A549 (cell line): ENCODE data around the gene RPN2. TPM values are rescaled to one million over a fixed set of nuclear protein-coding genes. Genes with fewer than 3 reads are reported as not detected.

Source experiments
- ATAC-seq, 2 experiments: fragments of 200-7000 bp in 1 of 2; fragments of >200 bp in 1 of 2; cut with Nextera tagmentation in 1 of 2; cut with Tn5 transposase in 1 of 2; 3 replicates each; pipeline versions ENCODE4 v1.8.0 to v1.9.1; 2018 to 2020; ENCODE audit warnings: mild to moderate bottlenecking in 1 of 2, moderate library complexity in 1 of 2
- CTCF ChIA-PET: fragments of 300-600 bp; sonication (Branson Sonifier 250); formaldehyde crosslinking; extraction: SDS; loops from one replicate; lab custom pipeline; 2021; ENCODE audit warnings: antibody characterized with exemption, inconsistent platforms; lab: Yijun Ruan, JAX
- POLR2A ChIA-PET: fragments of 350-600 bp; formaldehyde crosslinking; extraction: SDS; loops from one replicate; lab custom pipeline; 2021; ENCODE audit warnings: antibody characterized with exemption, inconsistent platforms; lab: Yijun Ruan, JAX
- DNase-seq, 2 experiments: peaks; one replicate each; pipeline versions ENCODE4 v3.0.0 to v3.0.0-alpha.2; 2011 to 2016; ENCODE audit warnings: low read depth in 1 of 2, low spot score in 1 of 2
- FAIRE-seq: peaks from 2 replicates; lab custom pipeline; 2011; peaks lifted over from hg19 to GRCh38; lab: Jason Lieb, UNC
- H3K27ac ChIP-seq, 2 experiments: fragments of >200 bp; sonication (Bioruptor Twin); formaldehyde crosslinking; 3 replicates each; pipeline ENCODE4 v1.5.1; 2016 to 2017
- H3K4me1 ChIP-seq: fragments of >200 bp; sonication (Bioruptor Twin); formaldehyde crosslinking; 3 replicates; pipeline ENCODE4 v1.6.1; 2016
- H3K4me2 ChIP-seq: fragments of >200 bp; sonication (Bioruptor Twin); formaldehyde crosslinking; 3 replicates; pipeline ENCODE4 v1.6.1; 2016
- H3K4me3 ChIP-seq: fragments of >200 bp; sonication (Bioruptor Twin); formaldehyde crosslinking; 3 replicates; pipeline ENCODE4 v1.5.1; 2016
- H3K9me3 ChIP-seq: fragments of >200 bp; sonication (Bioruptor Twin); formaldehyde crosslinking; 3 replicates; pipeline ENCODE4 v1.6.1; 2016
- BHLHE40 ChIP-seq: IDR thresholded peaks from 2 replicates; pipeline ENCODE4 v1.6.1; 2012; ENCODE audit warnings: low read depth, low read length, inconsistent platforms
- CBX8 ChIP-seq: fragments of 200-600 bp; sonication (generic); IDR thresholded peaks from 2 replicates; pipeline ENCODE4 v1.6.1; 2016
- CHD4 ChIP-seq: fragments of 200-600 bp; sonication (generic); IDR thresholded peaks from 2 replicates; pipeline ENCODE4 v1.6.1; 2016; ENCODE audit warnings: antibody characterized with exemption, mild to moderate bottlenecking, borderline replicate concordance
- EHMT2 ChIP-seq: fragments of 200-600 bp; sonication (generic); IDR thresholded peaks from 2 replicates; pipeline ENCODE4 v1.6.1; 2016; ENCODE audit warnings: antibody characterized with exemption, low read depth, mild to moderate bottlenecking, moderate library complexity
- EP300 ChIP-seq, 2 experiments: fragments of >200 bp; sonication (Bioruptor Twin); formaldehyde crosslinking; IDR thresholded peaks; 2 replicates in 1 of 2; 3 replicates in 1 of 2; pipeline ENCODE4 v1.6.1; 2016 to 2017
- FOSB ChIP-seq: fragments of 250-450 bp; sonication (Bioruptor Pico); IDR thresholded peaks from 2 replicates; pipeline ENCODE4 v1.5.0; 2020; ENCODE audit warnings: mild to moderate bottlenecking, moderate library complexity
- GATA3 ChIP-seq: IDR thresholded peaks from 2 replicates; pipeline ENCODE4 v1.6.1; 2012; ENCODE audit warnings: borderline replicate concordance
- HDAC2 ChIP-seq: fragments of 200-600 bp; sonication (generic); IDR thresholded peaks from 2 replicates; pipeline ENCODE4 v1.6.1; 2016
- HEYL ChIP-seq: fragments of 250-450 bp; sonication (Bioruptor Pico); IDR thresholded peaks from 2 replicates; pipeline ENCODE4 v1.8.0; 2021; ENCODE audit warnings: mild to moderate bottlenecking, moderate library complexity
- MAFK ChIP-seq: fragments of 450-650 bp; IDR thresholded peaks from 2 replicates; pipeline ENCODE4 v1.6.1; 2014; ENCODE audit not compliant: partially characterized antibody
- MAZ ChIP-seq: fragments of 150-350 bp; IDR thresholded peaks from 2 replicates; pipeline ENCODE4 v1.6.1; 2014; ENCODE audit warnings: antibody characterized with exemption, low read depth, low read length, borderline replicate concordance
- NPAS2 ChIP-seq: fragments of 250-450 bp; sonication (Bioruptor Pico); IDR thresholded peaks from 2 replicates; pipeline ENCODE4 v1.8.0; 2022; ENCODE audit warnings: mild to moderate bottlenecking, moderate library complexity, borderline replicate concordance
- PHF8 ChIP-seq: fragments of 200-600 bp; sonication (generic); IDR thresholded peaks from 2 replicates; pipeline ENCODE4 v1.6.1; 2016; ENCODE audit warnings: low read depth, mild to moderate bottlenecking, antibody characterized with exemption, moderate library complexity, borderline replicate concordance
- POLR2A ChIP-seq: IDR thresholded peaks from 2 replicates; pipeline ENCODE4 v1.6.1; 2012; ENCODE audit warnings: mild to moderate bottlenecking, low read length
- RARB ChIP-seq: fragments of 250-450 bp; sonication (Bioruptor Pico); IDR thresholded peaks from 2 replicates; pipeline ENCODE4 v1.8.0; 2021; ENCODE audit warnings: mild to moderate bottlenecking, moderate library complexity
- RCOR1 ChIP-seq: fragments of 150-350 bp; IDR thresholded peaks from 2 replicates; pipeline ENCODE4 v1.6.1; 2014; ENCODE audit warnings: antibody characterized with exemption, low read length, low read depth
- SMC3 ChIP-seq: fragments of >200 bp; sonication (Bioruptor Twin); formaldehyde crosslinking; IDR thresholded peaks from 3 replicates; pipeline ENCODE4 v1.6.1; 2018; ENCODE audit warnings: inconsistent platforms
- TP53 ChIP-seq: fragments of 250-450 bp; sonication (Bioruptor Pico); IDR thresholded peaks from 2 replicates; pipeline ENCODE4 v1.5.0; 2021; ENCODE audit warnings: mild to moderate bottlenecking, moderate library complexity
- ZC3H11A ChIP-seq: fragments of 450-650 bp; IDR thresholded peaks from 2 replicates; pipeline ENCODE4 v1.6.1; 2014; ENCODE audit warnings: antibody characterized with exemption, mild to moderate bottlenecking
- ZNF302 ChIP-seq: fragments of 250-450 bp; sonication (Bioruptor Pico); IDR thresholded peaks from 2 replicates; pipeline ENCODE4 v1.9.0; 2021; ENCODE audit warnings: inconsistent platforms, mild to moderate bottlenecking, moderate library complexity
- WGBS: methylation state at CpG from one replicate; pipeline ENCODE4 v1.1.6; 2017; ENCODE audit errors: missing lambda C conversion rate; 5-methylcytosine and 5-hydroxymethylcytosine counted together
- polyA plus RNA-seq, 4 experiments: library from polyadenylated mRNA; depleted of rRNA in 3 of 4; stranded (reverse); fragments of >200 nt; fragmentation: RNase III in 1 of 4; extraction: RNeasy Plus Mini Kit Qiagen cat#74134 plus additional on column Dnase treatment in 1 of 4; gene quantifications; 2 replicates in 3 of 4; 3 replicates in 1 of 4; pipeline ENCODE4 v1.2.3, GENCODE V29; 2011 to 2017
- TF ChIP-seq, protein P1 (sequence below): IDR thresholded peaks from 2 replicates; pipeline ENCODE4 v1.6.1; 2012; ENCODE audit warnings: low read depth, borderline replicate concordance
- TF ChIP-seq, protein P2 (sequence below): IDR thresholded peaks from 2 replicates; pipeline ENCODE4 v1.6.1; 2012
- TF ChIP-seq, protein P3 (sequence below): fragments of 250-450 bp; sonication (Bioruptor Pico); IDR thresholded peaks from 2 replicates; pipeline ENCODE4 v1.5.0; 2020; ENCODE audit warnings: low read depth, mild to moderate bottlenecking, moderate library complexity
- TF ChIP-seq, protein P4 (sequence below): fragments of >200 bp; sonication (Bioruptor Twin); formaldehyde crosslinking; IDR thresholded peaks from 3 replicates; pipeline ENCODE4 v1.6.1; 2016

RPN2 gene
- polyA plus RNA-seq, 2 of the 4 experiments (the other 2 are of a cell fraction) = 282 to 391 TPM

DNA sequence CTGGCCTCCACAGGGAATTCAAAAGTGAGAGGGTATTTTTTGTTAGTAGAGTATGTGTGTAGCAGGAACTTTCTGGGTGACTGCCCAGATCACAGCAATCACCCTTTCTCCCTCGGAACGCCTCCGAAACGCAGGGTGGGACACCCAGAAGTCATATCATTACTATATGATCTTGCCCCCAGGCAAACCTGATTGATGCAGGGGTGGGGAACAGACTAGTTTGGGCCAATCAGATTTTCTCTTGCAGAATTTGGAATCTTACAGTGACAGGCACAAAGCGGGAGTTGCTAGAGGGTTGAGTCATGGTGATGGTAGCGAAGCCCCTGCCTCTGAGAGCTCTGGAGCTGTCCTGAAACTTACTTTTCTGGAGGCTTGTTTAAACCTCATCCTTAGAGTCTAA lies 16.5 kb upstream of the RPN2 start:
- Histone ChIP-seq H3K9me3 (no peaks in the 10 kb centered on the region), H3K4me1 (no peaks in the 10 kb centered on the region), H3K4me2 (no peak overlapping the region), H3K27ac (no peak overlapping the region), H3K4me3 (no peak overlapping the region)
- FAIRE-seq = no peak
- ATAC-seq = no peak
- no peak for DNase-seq
- ChIA-PET CTCF (interaction anchor here (1.3 kb wide), 1 partner anchor 16 kb away, joined by 3 read pairs; no protein-coding TSS in a partner anchor), POLR2A (no interaction called here)
- 67% methylated on average over 6 of the region's 6 CpGs for WGBS
- TF ChIP-seq FOSB (CRISPR knock-in tag) = no peak
- no peak for TF ChIP-seq MAZ
- TF ChIP-seq POLR2A = no peak
- TF ChIP-seq HDAC2 = no peak

DNA sequence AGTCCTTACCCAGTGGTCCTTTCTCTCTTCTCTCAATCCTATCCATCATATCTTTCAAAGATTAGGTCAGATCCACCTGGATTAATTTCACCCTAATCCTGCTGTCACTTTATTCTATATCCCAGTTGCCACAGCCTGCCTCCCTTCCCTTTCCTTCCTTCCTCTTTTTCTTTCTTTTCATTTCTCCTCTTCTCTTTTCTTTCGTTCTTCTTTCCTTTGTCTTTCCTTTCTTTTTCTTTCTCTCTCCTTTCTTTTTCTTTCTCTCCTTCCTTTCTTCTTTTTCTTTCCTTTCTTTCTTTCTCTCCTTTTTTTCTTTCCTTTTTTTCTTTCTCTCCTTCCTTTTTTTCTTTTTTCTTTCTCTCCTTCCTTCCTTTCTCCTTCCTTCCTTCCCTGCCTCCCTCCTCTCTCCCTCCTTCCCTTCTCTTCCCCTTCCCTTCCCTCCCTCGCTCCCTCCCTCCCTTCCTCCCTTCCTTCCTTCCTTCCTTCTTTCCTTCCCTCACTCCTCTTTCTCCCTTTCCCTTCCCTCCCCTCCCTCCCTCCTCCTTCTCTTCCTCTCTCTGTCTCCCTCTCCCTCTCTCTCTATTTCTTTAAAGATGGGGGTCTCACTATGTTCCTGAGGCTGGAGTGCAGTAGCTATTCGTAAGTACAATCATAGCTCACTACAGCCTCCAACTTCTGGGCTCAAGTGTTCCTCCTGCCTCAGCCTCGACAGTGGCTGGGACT lies 15.1 kb upstream of the RPN2 start:
- FAIRE-seq = no peak
- TF ChIP-seq, protein P1, sequence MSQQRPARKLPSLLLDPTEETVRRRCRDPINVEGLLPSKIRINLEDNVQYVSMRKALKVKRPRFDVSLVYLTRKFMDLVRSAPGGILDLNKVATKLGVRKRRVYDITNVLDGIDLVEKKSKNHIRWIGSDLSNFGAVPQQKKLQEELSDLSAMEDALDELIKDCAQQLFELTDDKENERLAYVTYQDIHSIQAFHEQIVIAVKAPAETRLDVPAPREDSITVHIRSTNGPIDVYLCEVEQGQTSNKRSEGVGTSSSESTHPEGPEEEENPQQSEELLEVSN = no peak
- TF ChIP-seq MAFK (no peak), RCOR1 (no peak), ZNF302 (CRISPR knock-in tag) (no peak)
- TF ChIP-seq, protein P2, sequence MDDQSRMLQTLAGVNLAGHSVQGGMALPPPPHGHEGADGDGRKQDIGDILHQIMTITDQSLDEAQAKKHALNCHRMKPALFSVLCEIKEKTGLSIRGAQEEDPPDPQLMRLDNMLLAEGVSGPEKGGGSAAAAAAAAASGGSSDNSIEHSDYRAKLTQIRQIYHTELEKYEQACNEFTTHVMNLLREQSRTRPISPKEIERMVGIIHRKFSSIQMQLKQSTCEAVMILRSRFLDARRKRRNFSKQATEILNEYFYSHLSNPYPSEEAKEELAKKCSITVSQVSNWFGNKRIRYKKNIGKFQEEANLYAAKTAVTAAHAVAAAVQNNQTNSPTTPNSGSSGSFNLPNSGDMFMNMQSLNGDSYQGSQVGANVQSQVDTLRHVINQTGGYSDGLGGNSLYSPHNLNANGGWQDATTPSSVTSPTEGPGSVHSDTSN = no peak
- TF ChIP-seq, protein P3, sequence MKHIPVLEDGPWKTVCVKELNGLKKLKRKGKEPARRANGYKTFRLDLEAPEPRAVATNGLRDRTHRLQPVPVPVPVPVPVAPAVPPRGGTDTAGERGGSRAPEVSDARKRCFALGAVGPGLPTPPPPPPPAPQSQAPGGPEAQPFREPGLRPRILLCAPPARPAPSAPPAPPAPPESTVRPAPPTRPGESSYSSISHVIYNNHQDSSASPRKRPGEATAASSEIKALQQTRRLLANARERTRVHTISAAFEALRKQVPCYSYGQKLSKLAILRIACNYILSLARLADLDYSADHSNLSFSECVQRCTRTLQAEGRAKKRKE = no peak
- TF ChIP-seq, all 56 proteins: peak for 0
- Histone ChIP-seq H3K4me3 (no peak overlapping the region), H3K4me1 (no peaks in the 10 kb centered on the region), H3K9me3 (no peaks in the 10 kb centered on the region), H3K27ac (no peak overlapping the region), H3K4me2 (no peak overlapping the region)
- ChIA-PET CTCF (no interaction called here), POLR2A (no interaction called here)
- ATAC-seq (no peak), DNase-seq (no peak)
- WGBS = 23% methylated on average over 3 of the region's 4 CpGs

DNA sequence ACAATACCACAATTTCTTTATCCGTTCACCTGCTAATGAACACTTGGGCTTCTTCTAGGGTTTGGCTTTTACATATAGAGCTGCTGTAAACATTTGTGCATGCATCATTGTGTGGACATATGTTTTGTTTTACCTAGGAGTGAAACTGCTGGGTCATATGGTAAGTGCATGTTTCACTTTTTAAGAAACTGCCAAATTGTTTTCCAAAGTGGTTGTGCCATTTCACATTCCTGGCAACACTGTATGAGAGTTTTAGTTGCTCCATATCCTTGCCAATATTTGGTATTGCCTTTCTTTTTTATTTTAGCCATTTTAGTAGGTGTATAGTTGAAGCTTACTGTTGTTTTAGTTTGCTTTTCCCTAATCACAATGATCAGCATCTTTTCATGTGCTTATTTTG lies 14.1 kb upstream of the RPN2 start:
- H3K4me1 ChIP-seq = no peaks in the 10 kb centered on the region
- ChIA-PET POLR2A (no interaction called here), CTCF (interaction anchor here (0.6 to 3.8 kb wide), 3 partner anchors 13 to 1450 kb away, joined by 3 to 19 read pairs (median 3); partner anchors contain the start of genes MROH8 and RPN2)
- DNase-seq (no peak), ATAC-seq (no peak), FAIRE-seq (no peak)
- no peak overlapping the region for H3K4me2 ChIP-seq
- WGBS = 76% methylated on average over 1 of the region's 1 CpG
- no peak overlapping the region for H3K27ac ChIP-seq
- no peak overlapping the region for H3K4me3 ChIP-seq
- no peak for TF ChIP-seq CBX8
- TF ChIP-seq PHF8 = no peak
- TF ChIP-seq, all 56 proteins: peak for 0
- H3K9me3 ChIP-seq = no peaks in the 10 kb centered on the region

DNA sequence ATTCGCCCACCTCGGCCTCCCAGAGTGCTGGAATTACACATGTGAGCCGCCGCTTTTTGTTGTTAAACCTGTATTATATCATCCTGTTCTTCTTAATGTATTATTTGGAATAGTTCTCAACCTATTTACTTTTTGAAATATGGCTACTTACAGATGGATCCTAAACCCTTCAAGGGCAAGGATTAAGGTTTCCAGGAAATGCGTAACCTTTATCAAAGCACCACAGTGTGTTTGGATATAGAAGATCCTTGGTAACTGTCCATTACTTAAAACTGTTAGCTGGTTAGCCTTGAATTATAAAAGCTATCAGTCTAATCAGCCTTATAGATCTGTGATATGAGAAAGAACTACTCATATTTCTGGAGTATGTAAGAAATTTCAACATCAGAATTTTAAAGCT lies 12.3 kb upstream of the RPN2 start:
- POLR2A ChIA-PET = no interaction called here
- Histone ChIP-seq H3K9me3 (no peaks in the 10 kb centered on the region), H3K4me3 (no peak overlapping the region), H3K27ac (no peak overlapping the region), H3K4me2 (no peak overlapping the region), H3K4me1 (no peaks in the 10 kb centered on the region)
- DNase-seq (no peak), ATAC-seq (no peak), FAIRE-seq (no peak)
- TF ChIP-seq EP300 (IDR thresholded peaks at IDR 0.05) (no peak), HEYL (CRISPR knock-in tag) (no peak), ZC3H11A (no peak), CHD4 (no peak), NPAS2 (CRISPR knock-in tag) (no peak), EHMT2 (no peak), RARB (CRISPR knock-in tag) (no peak), GATA3 (no peak), BHLHE40 (no peak), TP53 (no peak), ZNF302 (CRISPR knock-in tag) (no peak), SMC3 (no peak)
- TF ChIP-seq, protein P4, sequence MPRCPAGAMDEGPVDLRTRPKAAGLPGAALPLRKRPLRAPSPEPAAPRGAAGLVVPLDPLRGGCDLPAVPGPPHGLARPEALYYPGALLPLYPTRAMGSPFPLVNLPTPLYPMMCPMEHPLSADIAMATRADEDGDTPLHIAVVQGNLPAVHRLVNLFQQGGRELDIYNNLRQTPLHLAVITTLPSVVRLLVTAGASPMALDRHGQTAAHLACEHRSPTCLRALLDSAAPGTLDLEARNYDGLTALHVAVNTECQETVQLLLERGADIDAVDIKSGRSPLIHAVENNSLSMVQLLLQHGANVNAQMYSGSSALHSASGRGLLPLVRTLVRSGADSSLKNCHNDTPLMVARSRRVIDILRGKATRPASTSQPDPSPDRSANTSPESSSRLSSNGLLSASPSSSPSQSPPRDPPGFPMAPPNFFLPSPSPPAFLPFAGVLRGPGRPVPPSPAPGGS = no peak
- WGBS = 89% methylated on average over 5 of the region's 5 CpGs
- CTCF ChIA-PET = interaction anchor here (0.6 to 3.8 kb wide), 3 partner anchors 11 to 29 kb away, joined by 3 to 19 read pairs (median 4); partner anchors contain the start of genes MROH8 and RPN2
